ENCODE data around the gene ACTL7B.

GRCh38 chr9:108812396-108813025 is 43.3 kb downstream of the ACTL7B start:
- no peak for TF ChIP-seq EZH2 (IDR thresholded peaks at IDR 0.05; ENCODE audit: insufficient read depth, low read length)
- no peak for TF ChIP-seq CTCF (IDR thresholded peaks at IDR 0.05; ENCODE audit: insufficient read depth, low read depth, low read length)
